ENCODE results near the gene NRIP1.
"Not testable (repeated sequence)": the region's sequence is repeated elsewhere in the genome, so short reads cannot be mapped to it uniquely, and the experiment has no call there.

NRIP1 gene

DNA sequence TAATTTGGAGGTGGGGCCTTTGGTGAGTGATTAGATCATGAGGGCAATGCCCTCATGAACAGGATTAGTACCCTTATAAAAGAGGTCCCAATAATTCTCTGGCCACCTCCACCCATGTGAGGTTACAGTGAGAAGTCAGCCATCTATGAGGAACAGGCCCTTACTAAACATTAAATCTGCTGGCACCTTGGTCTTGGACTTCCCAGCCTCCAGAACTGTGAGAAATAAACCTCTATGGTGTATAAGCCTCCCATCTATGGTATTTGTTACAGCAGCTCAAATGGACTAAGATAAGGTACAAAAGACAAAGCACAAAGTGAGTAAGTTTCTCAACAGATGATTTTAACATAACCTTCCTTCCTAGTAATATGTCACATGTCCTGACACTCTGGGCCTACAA lies 22.3 kb downstream of the NRIP1 start:
- FAIRE-seq (no peak), DNase-seq (ENCODE audit: insufficient read length, low spot score) (no peak)
- TF ChIP-seq POLR2A (IDR thresholded peaks at IDR 0.05; ENCODE audit: low read depth, low read length), result no peak

DNA sequence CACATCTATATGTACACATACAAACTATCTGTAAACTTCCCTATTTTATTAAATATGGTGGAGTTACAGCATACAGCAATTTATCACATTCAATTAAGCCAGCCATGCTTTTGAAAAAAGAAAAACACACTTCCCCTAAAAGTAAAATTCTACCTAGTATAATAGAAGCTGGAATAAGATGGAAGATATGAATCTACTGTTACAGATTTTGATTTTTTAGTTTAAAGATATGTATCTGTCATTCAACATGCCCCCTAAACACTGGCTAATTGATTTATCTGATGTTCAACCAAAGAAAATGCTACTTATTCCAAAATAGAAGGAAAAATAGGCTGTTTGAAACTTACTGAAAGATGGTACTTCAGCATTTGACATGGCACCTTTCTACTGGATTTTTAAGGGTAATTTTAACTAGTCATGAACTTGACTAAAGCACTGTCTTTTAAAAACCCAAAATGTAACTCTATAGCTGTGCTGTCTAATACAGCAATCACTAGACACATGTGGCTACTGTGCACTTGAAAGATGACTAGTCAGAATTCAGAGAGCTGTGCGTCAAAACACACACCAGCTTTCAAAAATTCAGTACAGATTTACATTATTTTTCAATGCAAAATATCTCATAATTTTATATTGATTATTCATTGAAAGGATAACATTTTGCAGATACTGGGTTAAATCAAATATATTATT lies 25.0 kb downstream of the NRIP1 start:
- TF ChIP-seq POLR2A (IDR thresholded peaks at IDR 0.05; ENCODE audit: low read depth, low read length), result no peak
- FAIRE-seq, result no peak
- DNase-seq (ENCODE audit: insufficient read length, low spot score), result no peak

DNA sequence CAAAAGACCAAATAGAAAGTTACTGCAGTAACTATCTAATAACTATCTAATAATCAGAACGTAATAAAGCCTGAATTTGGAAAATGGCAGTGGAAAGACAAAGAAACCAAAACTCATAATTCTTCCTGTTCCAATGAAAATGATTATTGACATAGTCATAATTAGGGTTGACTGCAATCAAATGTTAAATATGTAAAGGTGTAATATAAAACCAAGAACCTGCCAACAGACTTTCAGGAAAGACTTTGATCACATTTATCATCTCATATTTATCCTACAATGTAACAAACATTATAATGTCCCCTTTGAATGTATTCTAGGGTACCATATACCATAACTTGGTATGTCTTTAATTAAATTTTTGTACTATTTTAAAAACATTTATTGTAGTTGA lies 26.9 kb downstream of the NRIP1 start:
- DNase-seq (ENCODE audit: insufficient read length, low spot score) (no peak), FAIRE-seq (peak; percentile 27)
- no peak for TF ChIP-seq POLR2A (IDR thresholded peaks at IDR 0.05; ENCODE audit: low read depth, low read length)

DNA sequence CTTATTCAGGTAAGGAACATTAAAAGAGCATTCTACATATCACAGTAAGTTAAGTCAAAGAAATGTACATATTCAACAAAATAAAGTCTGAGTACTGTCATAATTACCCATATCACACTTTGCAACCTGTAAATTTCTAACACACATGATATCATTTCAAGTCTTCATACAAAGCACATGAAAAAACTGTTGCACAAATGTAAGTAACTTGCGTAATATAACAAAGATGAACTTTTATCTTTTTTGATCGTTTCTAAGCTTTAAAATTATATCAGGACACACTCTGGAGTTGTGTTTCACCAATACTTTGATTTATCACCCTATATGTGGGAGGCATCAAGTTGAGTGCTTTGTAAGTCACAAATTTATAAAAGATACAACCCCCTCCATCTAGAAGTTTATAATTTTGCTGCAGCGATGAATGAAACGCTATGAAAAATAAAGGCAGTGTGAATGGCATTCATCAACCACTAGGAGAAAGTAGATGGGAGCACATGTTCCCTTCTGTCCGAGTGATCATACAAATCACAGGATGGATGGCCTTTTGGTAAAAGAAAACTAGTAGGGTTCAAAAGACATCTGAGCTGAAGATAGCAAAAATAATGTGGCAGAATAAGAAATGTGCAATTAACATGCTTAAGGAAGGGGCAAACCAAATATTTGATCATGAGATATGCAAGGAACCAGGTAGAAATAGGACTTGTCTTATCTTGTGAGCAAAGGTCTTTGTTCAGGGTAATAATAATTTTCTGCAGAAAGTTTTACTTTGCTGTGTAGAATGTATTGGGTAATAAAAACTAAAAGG lies 27.5 kb downstream of the NRIP1 start:
- TF ChIP-seq POLR2A (IDR thresholded peaks at IDR 0.05; ENCODE audit: low read depth, low read length), result no peak
- FAIRE-seq, result peak; percentile 58
- no peak for DNase-seq (ENCODE audit: insufficient read length, low spot score)

DNA sequence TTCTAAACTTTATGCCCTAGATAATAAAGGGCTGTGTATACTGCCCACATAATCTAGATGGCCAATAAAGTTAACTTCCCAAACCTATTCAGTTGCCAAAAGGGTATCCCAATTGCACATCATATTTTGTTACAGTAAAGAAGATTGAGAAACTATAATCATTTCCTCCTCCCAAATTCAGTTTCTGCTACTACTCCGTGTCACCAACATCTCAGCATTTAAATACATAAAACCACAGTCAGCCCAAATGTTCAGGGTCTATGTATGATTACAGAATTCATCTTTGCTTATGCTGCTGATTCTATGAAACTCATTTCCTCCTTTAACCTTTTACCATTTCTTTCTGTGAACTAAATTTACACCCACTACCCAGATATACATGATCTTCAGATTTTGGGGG lies 28.6 kb downstream of the NRIP1 start:
- DNase-seq (ENCODE audit: insufficient read length, low spot score) (no peak), FAIRE-seq (no peak)
- TF ChIP-seq POLR2A (IDR thresholded peaks at IDR 0.05; ENCODE audit: low read depth, low read length), result no peak

DNA sequence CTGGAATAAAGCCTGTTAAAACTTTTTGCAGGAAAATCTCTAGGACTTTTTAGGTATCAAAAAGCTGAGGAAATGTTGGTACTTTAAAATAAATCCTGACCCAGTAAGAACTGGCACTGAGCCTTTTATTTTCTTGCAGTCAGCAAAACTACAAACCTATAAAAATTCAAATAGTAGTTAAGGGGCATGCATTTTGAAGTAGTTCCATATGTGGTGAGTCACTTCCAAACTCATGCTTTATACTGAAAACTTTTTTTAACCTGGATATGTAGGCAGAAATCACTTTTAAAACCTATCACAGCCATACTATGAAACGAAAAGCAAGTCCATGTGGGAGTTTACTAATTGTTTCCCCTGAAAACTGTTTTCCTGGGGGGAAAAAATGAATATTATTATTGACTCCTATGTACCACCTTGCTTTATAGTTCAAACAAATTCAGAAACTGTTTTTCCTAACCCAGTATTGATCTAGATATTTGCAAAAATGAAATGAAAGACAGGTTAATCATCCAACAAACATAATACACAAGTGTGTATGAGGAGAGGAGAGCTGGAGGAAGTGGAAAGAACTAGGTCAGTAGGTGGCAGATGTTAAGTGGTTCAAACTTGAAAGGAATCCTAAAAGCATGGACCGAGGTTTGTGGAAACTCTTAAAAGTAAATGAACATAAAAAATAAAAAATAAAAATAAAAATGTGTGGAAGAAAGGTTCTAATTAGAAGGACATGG lies 30.5 kb downstream of the NRIP1 start:
- TF ChIP-seq POLR2A (IDR thresholded peaks at IDR 0.05; ENCODE audit: low read depth, low read length), result no peak
- FAIRE-seq (peak; percentile 84), DNase-seq (ENCODE audit: insufficient read length, low spot score) (no peak)

DNA sequence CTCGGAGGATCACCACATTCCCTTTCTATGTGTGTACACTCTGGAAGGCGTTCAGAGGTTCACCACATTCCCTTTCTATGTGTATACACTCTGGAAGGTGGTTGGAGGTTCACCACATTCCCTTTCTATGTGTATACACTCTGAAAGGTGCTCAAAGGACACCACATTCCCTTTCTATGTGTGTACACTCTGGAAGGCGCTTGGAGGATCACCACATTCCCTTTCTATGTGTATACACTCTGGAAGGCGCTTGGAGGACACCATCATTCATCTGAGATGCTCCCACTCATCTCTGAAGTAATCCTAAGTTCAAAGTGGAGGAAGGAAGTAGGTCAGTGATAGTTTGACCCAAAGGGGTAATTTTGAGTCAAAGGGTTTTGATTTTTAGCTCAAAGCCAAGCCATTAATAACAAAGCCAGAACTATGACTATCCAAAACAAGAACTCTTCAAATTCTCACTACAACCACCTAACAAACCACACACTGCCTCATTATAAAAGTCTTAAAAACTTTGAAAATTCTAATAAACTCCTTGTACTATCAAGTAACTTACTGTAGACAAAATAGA lies 32.9 kb downstream of the NRIP1 start:
- FAIRE-seq, result peak; percentile 60

DNA sequence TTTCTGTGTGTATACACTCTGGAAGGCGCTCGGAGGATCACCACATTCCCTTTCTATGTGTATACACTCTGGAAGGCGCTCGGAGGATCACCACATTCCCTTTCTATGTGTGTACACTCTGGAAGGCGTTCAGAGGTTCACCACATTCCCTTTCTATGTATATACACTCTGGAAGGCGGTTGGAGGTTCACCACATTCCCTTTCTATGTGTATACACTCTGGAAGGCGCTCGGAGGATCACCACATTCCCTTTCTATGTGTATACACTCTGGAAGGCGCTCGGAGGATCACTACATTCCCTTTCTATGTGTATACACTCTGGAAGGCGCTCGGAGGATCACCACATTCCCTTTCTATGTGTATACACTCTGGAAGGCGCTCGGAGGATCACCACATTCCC lies 33.4 kb downstream of the NRIP1 start:
- DNase-seq (ENCODE audit: insufficient read length, low spot score); FAIRE-seq: not testable (repeated sequence)

More for the DNA sequence above, 32.9 kb downstream of the NRIP1 start:
- DNase-seq (ENCODE audit: insufficient read length, low spot score), result no peak
- TF ChIP-seq POLR2A (IDR thresholded peaks at IDR 0.05; ENCODE audit: low read depth, low read length), result no peak

DNA sequence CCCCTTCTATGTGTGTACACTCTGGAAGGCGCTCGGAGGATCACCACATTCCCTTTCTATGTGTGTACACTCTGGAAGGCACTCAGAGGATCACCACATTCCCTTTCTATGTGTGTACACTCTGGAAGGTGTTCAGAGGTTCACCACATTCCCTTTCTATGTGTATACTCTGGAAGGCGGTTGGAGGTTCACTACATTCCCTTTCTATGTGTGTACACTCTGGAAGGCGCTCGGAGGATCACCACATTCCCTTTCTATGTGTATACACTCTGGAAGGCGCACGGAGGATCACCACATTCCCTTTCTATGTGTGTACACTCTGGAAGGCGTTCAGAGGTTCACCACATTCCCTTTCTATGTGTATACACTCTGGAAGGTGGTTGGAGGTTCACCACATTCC lies 33.9 kb downstream of the NRIP1 start:
- not testable (repeated sequence) for FAIRE-seq; DNase-seq (ENCODE audit: insufficient read length, low spot score)

DNA sequence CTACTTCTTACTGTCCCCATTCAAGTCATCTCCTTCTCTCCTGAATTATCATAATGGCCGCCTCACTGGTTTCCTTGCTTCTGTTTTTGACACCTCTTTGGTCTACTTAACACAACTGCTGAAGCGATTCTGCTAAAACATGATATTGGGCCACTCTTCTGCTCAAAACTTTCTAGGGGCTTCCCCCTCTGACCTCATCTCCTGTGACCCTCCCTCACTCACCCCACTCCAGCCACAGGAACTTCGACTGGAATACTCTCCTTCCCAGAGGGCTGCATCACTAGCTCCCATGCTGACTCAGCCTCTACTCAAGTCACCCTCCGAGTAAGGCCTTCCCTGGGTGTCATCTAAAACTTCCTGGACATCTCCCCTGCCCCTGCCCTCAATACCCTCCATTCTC lies 35.7 kb downstream of the NRIP1 start:
- FAIRE-seq (no peak), DNase-seq (ENCODE audit: insufficient read length, low spot score) (no peak)
- no peak for TF ChIP-seq POLR2A (IDR thresholded peaks at IDR 0.05; ENCODE audit: low read depth, low read length)

DNA sequence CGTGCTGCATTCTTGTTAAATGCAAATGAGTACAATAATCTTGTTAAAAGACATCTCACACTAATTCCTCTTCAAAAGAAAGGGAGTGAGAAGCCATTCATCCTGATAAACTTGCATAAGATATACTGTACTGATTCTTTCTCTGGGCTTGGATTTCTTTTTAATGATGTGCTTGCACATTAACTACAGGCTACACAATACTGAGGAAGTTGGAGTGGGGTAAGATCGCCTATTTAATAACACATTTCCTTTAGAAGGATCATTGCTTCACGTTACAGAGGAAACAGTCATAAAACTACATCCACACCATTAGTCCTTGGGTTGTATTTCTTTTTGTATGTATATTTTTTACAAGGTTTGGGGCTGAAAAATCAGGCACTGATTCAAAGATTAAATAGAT lies 36.6 kb downstream of the NRIP1 start:
- TF ChIP-seq POLR2A (IDR thresholded peaks at IDR 0.05; ENCODE audit: low read depth, low read length), result no peak
- DNase-seq (ENCODE audit: insufficient read length, low spot score), result no peak
- FAIRE-seq, result no peak

DNA sequence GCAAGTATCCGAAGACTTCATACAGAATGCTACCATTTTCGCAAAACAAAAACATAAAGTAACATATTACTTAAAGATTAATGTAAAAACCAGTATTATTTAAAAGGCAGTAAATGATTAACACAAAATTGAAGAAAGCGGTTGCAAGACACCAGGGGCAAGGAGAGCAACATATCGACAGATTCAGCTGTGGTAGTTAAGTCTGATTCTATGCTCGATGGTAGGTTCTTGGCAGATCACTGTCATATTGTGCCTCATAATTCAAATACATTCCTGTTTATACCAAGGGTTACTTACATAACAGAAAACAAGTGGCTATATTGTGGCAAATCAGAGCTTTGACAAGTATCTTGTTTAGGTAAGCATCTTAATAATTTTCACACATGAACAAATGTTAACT lies 37.7 kb downstream of the NRIP1 start:
- no peak for DNase-seq (ENCODE audit: insufficient read length, low spot score)
- TF ChIP-seq POLR2A (IDR thresholded peaks at IDR 0.05; ENCODE audit: low read depth, low read length), result no peak
- no peak for FAIRE-seq

DNA sequence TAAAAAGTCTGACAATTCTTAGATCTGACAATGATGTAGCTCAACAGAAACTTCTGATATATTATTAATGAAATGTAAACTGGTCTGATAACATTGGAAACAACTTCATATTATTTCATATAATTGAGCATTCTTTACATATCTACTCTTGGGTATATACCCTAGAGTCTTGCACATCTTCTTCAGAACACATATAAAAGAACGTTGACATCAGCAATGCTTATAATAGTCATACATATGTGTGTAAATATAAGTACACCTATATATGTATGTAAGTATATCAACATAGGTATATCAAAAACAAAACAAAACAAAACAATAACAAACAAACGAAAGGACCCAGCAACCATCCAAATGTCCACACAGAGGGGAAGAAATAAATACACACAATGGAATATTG lies 38.4 kb downstream of the NRIP1 start:
- no peak for DNase-seq (ENCODE audit: insufficient read length, low spot score)
- TF ChIP-seq POLR2A (IDR thresholded peaks at IDR 0.05; ENCODE audit: low read depth, low read length), result no peak
- no peak for FAIRE-seq

DNA sequence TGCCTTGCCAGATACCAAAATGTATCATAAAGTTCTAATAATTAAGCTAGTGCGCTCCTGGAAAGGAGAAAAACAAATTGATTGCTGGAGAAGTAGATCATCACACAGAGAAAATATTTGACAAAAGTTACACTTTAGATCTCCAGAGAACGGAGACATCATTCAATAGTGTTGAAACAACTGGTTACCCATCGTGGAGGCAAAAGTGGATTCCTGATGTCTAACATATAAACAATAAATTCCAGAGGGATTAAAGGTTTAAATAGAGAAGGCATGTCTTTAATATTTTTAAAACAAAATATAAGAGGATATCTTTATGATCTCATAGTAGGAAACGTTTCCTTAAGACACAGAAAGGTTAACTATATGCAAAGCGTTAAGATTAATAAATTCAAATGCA lies 41.0 kb downstream of the NRIP1 start:
- FAIRE-seq, result no peak
- TF ChIP-seq POLR2A (IDR thresholded peaks at IDR 0.05; ENCODE audit: low read depth, low read length), result no peak
- no peak for DNase-seq (ENCODE audit: insufficient read length, low spot score)
